H1 (cell line): ENCODE measurements around the gene COL5A2. TPM values are rescaled to one million over a fixed set of nuclear protein-coding genes. Genes with fewer than 3 reads are reported as not detected.

Experiments used
- CTCF ChIA-PET: fragments of 300-600 bp; sonication (Branson Sonifier 250); formaldehyde crosslinking; loops from one replicate; lab custom pipeline; 2021; ENCODE audit not compliant: partially characterized antibody; lab: Charles Lee
- POLR2A ChIA-PET: fragments of 300-600 bp; sonication (Branson Sonifier 250); formaldehyde crosslinking; loops from one replicate; lab custom pipeline; 2021; ENCODE audit warnings: inconsistent platforms; ENCODE audit not compliant: partially characterized antibody; lab: Charles Lee
- DNase-seq, 2 experiments: peaks; one replicate each; pipeline versions ENCODE4 v3.0.0 to v3.0.0-alpha.2; 2010 to 2022; ENCODE audit warnings: low spot score in 2 of 2, low read depth in 1 of 2, mixed read lengths in 1 of 2
- FAIRE-seq: peaks from 2 replicates; lab custom pipeline; 2011; peaks lifted over from hg19 to GRCh38; lab: Jason Lieb, UNC
- H2AFZ ChIP-seq: 2 replicates; pipeline ENCODE4 v1.8.1; 2012; ENCODE audit warnings: low read length, inconsistent platforms
- H2AK5ac ChIP-seq: 2 replicates; pipeline ENCODE4 v1.6.1; 2013; ENCODE audit warnings: low read depth, low read length
- H2BK120ac ChIP-seq: replicated peaks from 2 replicates; pipeline ENCODE3; 2013; ENCODE audit warnings: low read depth, low read length, inconsistent platforms
- H2BK12ac ChIP-seq: 2 replicates; pipeline ENCODE4 v1.6.1; 2013; ENCODE audit warnings: low read depth, low read length
- H2BK15ac ChIP-seq: 2 replicates; pipeline ENCODE4 v1.6.1; 2013; ENCODE audit warnings: low read length
- H2BK20ac ChIP-seq: 2 replicates; pipeline ENCODE4 v1.6.1; 2013; ENCODE audit warnings: low read length
- H2BK5ac ChIP-seq: 2 replicates; pipeline ENCODE4 v1.6.1; 2013; ENCODE audit warnings: low read depth, low read length
- H3K14ac ChIP-seq: 2 replicates; pipeline ENCODE4 v1.6.1; 2013; ENCODE audit warnings: inconsistent platforms; ENCODE audit not compliant: insufficient read length
- H3K18ac ChIP-seq: 2 replicates; pipeline ENCODE4 v1.6.1; 2013; ENCODE audit warnings: low read length; ENCODE audit errors: extremely low read depth
- H3K23ac ChIP-seq: 2 replicates; pipeline ENCODE4 v1.6.1; 2013; ENCODE audit warnings: inconsistent platforms; ENCODE audit not compliant: insufficient read length
- H3K23me2 ChIP-seq: 2 replicates; pipeline ENCODE4 v1.6.1; 2013; ENCODE audit warnings: low read depth, low read length
- H3K27ac ChIP-seq: 2 replicates; pipeline ENCODE4 v1.6.1; 2011; ENCODE audit warnings: low read depth, low read length, inconsistent platforms
- H3K27me3 ChIP-seq, 4 experiments: replicated peaks in 1 of 4; 1 replicate in 1 of 4; 2 replicates in 3 of 4; pipeline versions ENCODE4 v1.6.1 to v1.8.1; 2011 to 2013; ENCODE audit warnings: low read length in 3 of 4, mild to moderate bottlenecking in 3 of 4, inconsistent platforms in 2 of 4, mixed read lengths in 2 of 4, moderate library complexity in 1 of 4; ENCODE audit not compliant: control insufficient read depth in 3 of 4, insufficient read depth in 3 of 4; ENCODE audit errors: extremely low read depth in 1 of 4
- H3K36me3 ChIP-seq, 4 experiments: 2 replicates each; pipeline versions ENCODE4 v1.6.1 to v1.8.1; 2011 to 2013; ENCODE audit warnings: mild to moderate bottlenecking in 4 of 4, low read length in 3 of 4, moderate library complexity in 2 of 4, control low read depth in 1 of 4, inconsistent platforms in 1 of 4; ENCODE audit not compliant: insufficient read depth in 4 of 4, control insufficient read depth in 2 of 4
- H3K4ac ChIP-seq: replicated peaks from 2 replicates; pipeline ENCODE3; 2013; ENCODE audit warnings: low read length, low read depth, mixed read lengths, inconsistent platforms; ENCODE audit not compliant: insufficient read length
- H3K4me1 ChIP-seq, 4 experiments: replicated peaks in 1 of 4; 1 replicate in 1 of 4; 2 replicates in 3 of 4; pipeline versions ENCODE4 v1.6.1 to v1.8.1; 2011 to 2013; ENCODE audit warnings: low read length in 3 of 4, inconsistent platforms in 2 of 4, mixed read lengths in 1 of 4; ENCODE audit not compliant: insufficient read depth in 4 of 4, control insufficient read depth in 3 of 4
- H3K4me2 ChIP-seq, 2 experiments: 2 replicates each; pipeline versions ENCODE4 v1.6.1 to v1.8.1; 2011 to 2013; ENCODE audit warnings: low read depth in 2 of 2, low read length in 2 of 2, control low read depth in 1 of 2, inconsistent platforms in 1 of 2, mild to moderate bottlenecking in 1 of 2; ENCODE audit not compliant: insufficient read depth in 1 of 2
- H3K4me3 ChIP-seq, 4 experiments: fragments of 200-600, 300-600 bp in 1 of 4; sonication (generic), shearing (Covaris generic), sonication (Bioruptor Twin) in 1 of 4; 2 replicates each; pipeline versions ENCODE4 v1.5.1 to v1.8.1; 2011 to 2016; ENCODE audit warnings: low read length in 4 of 4, low read depth in 3 of 4, control low read depth in 2 of 4, inconsistent platforms in 2 of 4, mild to moderate bottlenecking in 2 of 4, mixed read lengths in 1 of 4, moderate library complexity in 1 of 4; ENCODE audit not compliant: insufficient read depth in 2 of 4; ENCODE audit errors: extremely low read depth in 1 of 4
- H3K56ac ChIP-seq: replicated peaks from 2 replicates; pipeline ENCODE3; 2013; ENCODE audit warnings: low read depth, mild to moderate bottlenecking, mixed read lengths, low read length, inconsistent platforms; ENCODE audit not compliant: insufficient read length
- H3K79me1 ChIP-seq: 2 replicates; pipeline ENCODE4 v1.6.1; 2013; ENCODE audit warnings: low read depth, low read length, control low read depth
- H3K79me2 ChIP-seq, 2 experiments: 2 replicates each; pipeline versions ENCODE4 v1.6.1 to v1.8.1; 2012 to 2013; ENCODE audit warnings: low read length in 2 of 2, mild to moderate bottlenecking in 2 of 2, inconsistent platforms in 1 of 2; ENCODE audit not compliant: insufficient read depth in 2 of 2, control insufficient read depth in 1 of 2
- H3K9ac ChIP-seq, 4 experiments: replicated peaks in 1 of 4; 1 replicate in 1 of 4; 2 replicates in 3 of 4; pipeline versions ENCODE4 v1.6.1 to v1.8.1; 2011 to 2013; ENCODE audit warnings: low read depth in 3 of 4, low read length in 3 of 4, control low read depth in 2 of 4, mild to moderate bottlenecking in 2 of 4, moderate library complexity in 2 of 4, inconsistent platforms in 1 of 4; ENCODE audit errors: extremely low read depth in 1 of 4
- H3K9me3 ChIP-seq, 2 experiments: 2 replicates each; pipeline versions ENCODE4 v1.6.1 to v1.8.1; 2012 to 2013; ENCODE audit warnings: mild to moderate bottlenecking in 2 of 2, moderate library complexity in 2 of 2, control low read depth in 1 of 2, inconsistent platforms in 1 of 2, low read depth in 1 of 2, low read length in 1 of 2, mixed read lengths in 1 of 2; ENCODE audit not compliant: insufficient read depth in 2 of 2
- H4K20me1 ChIP-seq, 2 experiments: replicated peaks in 1 of 2; 2 replicates each; pipeline versions ENCODE3 to v1.8.1; 2011 to 2013; ENCODE audit warnings: inconsistent platforms in 2 of 2, low read length in 2 of 2, mild to moderate bottlenecking in 1 of 2; ENCODE audit not compliant: insufficient read depth in 2 of 2, control insufficient read depth in 1 of 2
- H4K5ac ChIP-seq: 2 replicates; pipeline ENCODE4 v1.6.1; 2013; ENCODE audit warnings: low read length, low read depth, mixed read lengths, inconsistent platforms; ENCODE audit not compliant: insufficient read length
- H4K8ac ChIP-seq: 2 replicates; pipeline ENCODE4 v1.8.0; 2013; ENCODE audit warnings: mild to moderate bottlenecking, moderate library complexity, low read length, inconsistent platforms; ENCODE audit not compliant: insufficient read depth; ENCODE audit errors: extremely low read depth
- H4K91ac ChIP-seq: replicated peaks from 2 replicates; pipeline ENCODE3; 2013; ENCODE audit warnings: low read length, mixed read lengths, inconsistent platforms; ENCODE audit not compliant: insufficient read length
- ASH2L ChIP-seq: fragments of 200-600, 300-600 bp; sonication (generic); IDR thresholded peaks from one replicate; pipeline ENCODE4 v1.7.1; 2017; ENCODE audit warnings: low read length
- BCL11A ChIP-seq, 2 experiments: IDR thresholded peaks; one replicate each; pipeline ENCODE4 v1.6.1; 2011; ENCODE audit warnings: low read depth in 2 of 2, low read length in 2 of 2, mild to moderate bottlenecking in 2 of 2
- HDAC2 ChIP-seq, 2 experiments: fragments of 300-600 bp in 1 of 2; sonication (generic) in 1 of 2; IDR thresholded peaks; 2 replicates each; pipeline ENCODE4 v1.6.1; 2011 to 2012; ENCODE audit warnings: low read depth in 2 of 2, low read length in 2 of 2, mild to moderate bottlenecking in 2 of 2, moderate library complexity in 2 of 2, borderline replicate concordance in 1 of 2, inconsistent platforms in 1 of 2
- NANOG ChIP-seq: IDR thresholded peaks from 2 replicates; pipeline ENCODE4 v1.6.1; 2011; ENCODE audit warnings: low read length, low read depth, mild to moderate bottlenecking, inconsistent platforms; ENCODE audit not compliant: insufficient read depth, poor library complexity, severe bottlenecking
- POLR2AphosphoS5 ChIP-seq: IDR thresholded peaks from 2 replicates; pipeline ENCODE4 v1.6.1; 2011; ENCODE audit warnings: low read depth, low read length
- SP2 ChIP-seq: IDR thresholded peaks from 2 replicates; pipeline ENCODE4 v1.6.1; 2012; ENCODE audit warnings: mild to moderate bottlenecking, low read length, inconsistent platforms
- WGBS, 2 experiments: shearing (Covaris generic) in 1 of 2; methylation state at CpG; one replicate each; pipeline versions ENCODE4 v1.1.6 to v1.1.7; 2013 to 2015; ENCODE audit warnings: low lambda C conversion rate in 2 of 2, mixed read lengths in 2 of 2, inconsistent platforms in 1 of 2, low coverage in 1 of 2, missing lambda C conversion rate in 1 of 2; ENCODE audit not compliant: insufficient replicate concordance in 2 of 2, insufficient coverage in 1 of 2, insufficient read length in 1 of 2; ENCODE audit errors: extremely low coverage in 1 of 2, missing lambda C conversion rate in 1 of 2; 5-methylcytosine and 5-hydroxymethylcytosine counted together
- polyA plus RNA-seq, 7 experiments: library from polyadenylated mRNA; depleted of rRNA in 3 of 7; stranded (reverse) in 5 of 7; unstranded in 2 of 7; fragments of >200 nt in 5 of 7; fragments of 200-250 nt in 2 of 7; gene quantifications; 1 replicate in 5 of 7; 2 replicates in 1 of 7; 4 replicates in 1 of 7; pipeline versions ENCODE4 v1.2.1 to v1.2.3, GENCODE V29; 2011 to 2013; ENCODE audit warnings: missing spikeins in 2 of 7, mixed read lengths in 2 of 7
- total RNA-seq: library from RNA; stranded (reverse); fragmentation: NEBNext Ultra II Directional; extraction: Animal tissue kit (Norgen Biotek cat#: 25700); gene quantifications from 2 replicates; pipeline ENCODE4 v1.2.1, GENCODE V29; 2021

The COL5A2 gene
- total and polyA plus RNA-seq, 2 of the 8 experiments (the other 6 are each of a cell fraction or from before 2014, with no cell fraction given), result 4.7 to 24.2 TPM

- ChIA-PET POLR2A (no interaction called here), CTCF (interaction anchor here (1.5 kb wide), 1 partner anchor 31 kb away, joined by 6 read pairs; no protein-coding TSS in a partner anchor)
- Histone ChIP-seq H3K23ac (no peak overlapping the region), H3K79me1 (no peaks in the 10 kb centered on the region), H2BK12ac (no peak overlapping the region), H2AFZ (no peak overlapping the region), H3K36me3 (no peaks in the 10 kb centered on the region), H4K8ac (no peak overlapping the region), H3K4me2 (no peak overlapping the region), H4K20me1 (no peaks in the 10 kb centered on the region), H3K27me3 (no peaks in the 10 kb centered on the region), H2AK5ac (no peak overlapping the region), H4K5ac (no peak overlapping the region), H3K4ac (no peak overlapping the region), H2BK5ac (no peak overlapping the region), H4K91ac (no peak overlapping the region), H3K18ac (no peak overlapping the region), H3K27ac (no peak overlapping the region), H2BK20ac (no peak overlapping the region), H3K4me1 (peaks cover 0 to 2% (median 0%) of the 10 kb centered on the region in 4 experiments; a peak in 1 of 7 replicates), H3K56ac (no peak overlapping the region), H3K9me3 (no peaks in the 10 kb centered on the region), H3K9ac (no peak overlapping the region), H2BK120ac (no peak overlapping the region), H2BK15ac (no peak overlapping the region), H3K4me3 (no peak overlapping the region), H3K23me2 (no peaks in the 10 kb centered on the region), H3K14ac (no peak overlapping the region), H3K79me2 (no peaks in the 10 kb centered on the region)
- DNase-seq, result no peak
- TF ChIP-seq POLR2AphosphoS5 (no peak), NANOG (no peak), HDAC2 (IDR thresholded peaks at IDR 0.05; ENCODE audit: borderline replicate concordance in 1 of 2, low read depth in 2 of 2, low read length in 2 of 2) (no peak), ASH2L (no peak), BCL11A (IDR thresholded peaks at IDR 0.05; ENCODE audit: low read depth in 2 of 2, low read length in 2 of 2) (no peak), SP2 (no peak)
- FAIRE-seq, result no peak
- 89% methylated on average over 2 of the region's 2 CpGs; no CpG with 5 or more reads in 1 of the 2 experiments for WGBS, 2 experiments
These were observed 32.2 kb downstream of the COL5A2 start for GRCh38 chr2:189147361-189147760.
